Adrenal gland (tissue), 5 donors: ENCODE results near the gene MYO7A.

ENCODE experiments used
- POLR2A ChIP-seq, 2 donors: fragments of 450-650 bp; IDR thresholded peaks; one replicate each; pipeline ENCODE4 v1.6.1; 2017; ENCODE audit warnings: antibody characterized with exemption in 2 of 2, mild to moderate bottlenecking in 2 of 2, moderate library complexity in 1 of 2
- TF ChIP-seq, protein P1 (sequence below), 6 experiments: fragments of 450-650 bp in 4 of 6; fragments of 200-600 bp in 2 of 6; sonication (generic) in 1 of 6; IDR thresholded peaks; 1 replicate in 5 of 6; 2 replicates in 1 of 6; pipeline versions ENCODE4 v1.5.1 to v1.8.0; 2016 to 2021; ENCODE audit warnings: antibody characterized with exemption in 6 of 6, mild to moderate bottlenecking in 2 of 6, moderate library complexity in 1 of 6
- donor health status: DM: no; HTN: no; CAD: no.

DNA sequence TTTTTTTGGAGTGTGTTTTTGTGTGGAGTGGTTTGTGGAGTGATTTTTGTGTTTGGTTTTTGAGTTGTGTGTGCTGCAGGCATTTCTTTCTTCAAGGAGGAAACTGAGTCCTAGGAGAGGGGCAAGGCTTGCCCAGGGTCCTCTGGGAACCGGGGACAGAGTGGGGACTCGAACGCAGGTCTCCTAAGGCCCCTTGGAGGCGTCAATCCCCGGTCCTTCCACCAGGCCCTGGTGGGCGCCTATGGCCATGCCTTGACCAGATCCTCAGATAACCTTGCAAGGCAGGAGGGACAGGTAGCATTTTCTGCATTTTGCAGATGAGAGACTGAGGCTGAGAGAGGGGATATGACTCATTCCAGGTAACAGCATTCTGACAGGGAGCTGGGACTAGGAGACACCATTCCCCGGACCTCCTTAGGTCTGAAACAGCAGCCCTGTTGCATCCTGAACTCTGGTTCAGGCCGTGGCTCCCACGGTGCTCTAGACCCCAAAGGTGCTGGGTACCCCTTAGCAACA is 39.1 kb downstream of the MYO7A start:
- TF ChIP-seq, protein P1, sequence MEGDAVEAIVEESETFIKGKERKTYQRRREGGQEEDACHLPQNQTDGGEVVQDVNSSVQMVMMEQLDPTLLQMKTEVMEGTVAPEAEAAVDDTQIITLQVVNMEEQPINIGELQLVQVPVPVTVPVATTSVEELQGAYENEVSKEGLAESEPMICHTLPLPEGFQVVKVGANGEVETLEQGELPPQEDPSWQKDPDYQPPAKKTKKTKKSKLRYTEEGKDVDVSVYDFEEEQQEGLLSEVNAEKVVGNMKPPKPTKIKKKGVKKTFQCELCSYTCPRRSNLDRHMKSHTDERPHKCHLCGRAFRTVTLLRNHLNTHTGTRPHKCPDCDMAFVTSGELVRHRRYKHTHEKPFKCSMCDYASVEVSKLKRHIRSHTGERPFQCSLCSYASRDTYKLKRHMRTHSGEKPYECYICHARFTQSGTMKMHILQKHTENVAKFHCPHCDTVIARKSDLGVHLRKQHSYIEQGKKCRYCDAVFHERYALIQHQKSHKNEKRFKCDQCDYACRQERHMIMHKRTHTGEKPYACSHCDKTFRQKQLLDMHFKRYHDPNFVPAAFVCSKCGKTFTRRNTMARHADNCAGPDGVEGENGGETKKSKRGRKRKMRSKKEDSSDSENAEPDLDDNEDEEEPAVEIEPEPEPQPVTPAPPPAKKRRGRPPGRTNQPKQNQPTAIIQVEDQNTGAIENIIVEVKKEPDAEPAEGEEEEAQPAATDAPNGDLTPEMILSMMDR (IDR thresholded peaks at IDR 0.05): no peak
- TF ChIP-seq POLR2A (IDR thresholded peaks at IDR 0.05): no peak
